Activated T-cell treated with anti-CD3 and anti-CD28 coated beads, Interleukin-2, amount 50 U/mL, for 1 hour (primary cell): ENCODE data around the gene CADPS2.

Experiments used
- DNase-seq: peaks from one replicate; pipeline ENCODE4 v3.0.0-alpha.2; 2020

Gene CADPS2

GRCh38 chr7:122517576-122517975 lies 368.7 kb downstream of the CADPS2 start:
- no peak for DNase-seq

DNA sequence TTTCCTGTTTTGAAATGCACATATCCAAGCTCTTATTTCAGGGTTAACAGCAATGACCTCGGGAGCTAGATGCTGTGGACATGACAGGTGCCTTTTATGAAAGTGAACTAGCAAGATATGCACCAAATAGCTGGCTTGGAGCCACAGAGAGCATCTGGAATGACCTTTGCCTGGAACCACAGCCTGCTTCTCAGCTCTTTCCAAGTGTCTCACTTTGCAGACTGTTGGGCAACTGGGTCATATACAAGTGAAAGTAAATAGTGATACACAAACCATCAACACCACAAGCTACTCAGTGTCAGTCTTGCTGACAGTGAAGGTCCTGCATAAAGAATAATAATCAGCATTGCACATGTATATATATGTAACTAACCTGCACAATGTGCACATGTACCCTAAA lies 370.9 kb downstream of the CADPS2 start:
- no peak for DNase-seq

DNA sequence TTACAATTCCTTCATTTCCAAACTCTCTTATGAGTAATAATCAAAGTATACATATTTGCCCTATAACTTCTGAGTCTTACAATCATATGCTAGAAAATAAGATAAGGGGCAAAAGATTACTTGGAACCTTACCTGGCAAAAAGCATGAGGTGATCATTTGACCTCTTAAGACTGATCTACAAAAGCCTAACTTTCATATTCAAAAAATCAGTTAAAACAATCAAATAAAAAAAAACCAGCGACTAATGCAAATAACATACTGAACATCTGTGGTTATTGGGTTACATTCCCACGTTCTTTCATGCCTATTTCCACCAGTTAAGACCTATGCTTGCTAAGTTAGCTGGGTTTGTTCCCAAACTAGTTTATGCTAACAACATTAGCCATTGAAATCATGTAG lies 375.0 kb downstream of the CADPS2 start:
- no peak for DNase-seq

DNA sequence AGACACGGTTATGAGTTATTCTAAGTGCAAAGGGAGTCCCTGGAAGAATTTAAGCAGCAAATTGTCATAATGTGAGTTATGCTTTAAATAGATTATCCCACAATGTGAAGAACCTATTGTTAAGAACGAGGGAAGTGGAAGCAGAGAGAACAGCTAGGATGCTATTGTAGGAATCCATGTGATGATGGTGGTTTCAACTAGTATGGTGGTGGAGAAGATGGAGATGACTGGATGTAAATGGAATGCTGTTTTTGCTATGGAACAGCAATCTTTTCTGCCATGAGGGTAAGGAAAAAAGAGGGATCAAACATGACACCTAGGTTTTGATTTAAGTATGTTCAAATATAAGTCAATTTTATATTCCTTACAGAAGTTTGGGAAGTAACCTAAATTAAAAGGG lies 378.7 kb downstream of the CADPS2 start:
- DNase-seq: no peak

- DNase-seq: no peak
Measured at GRCh38 chr7:122492007-122492406, 394.3 kb downstream of the CADPS2 start.

GRCh38 chr7:122488241-122488640 lies 398.0 kb downstream of the CADPS2 start:
- no peak for DNase-seq

DNA sequence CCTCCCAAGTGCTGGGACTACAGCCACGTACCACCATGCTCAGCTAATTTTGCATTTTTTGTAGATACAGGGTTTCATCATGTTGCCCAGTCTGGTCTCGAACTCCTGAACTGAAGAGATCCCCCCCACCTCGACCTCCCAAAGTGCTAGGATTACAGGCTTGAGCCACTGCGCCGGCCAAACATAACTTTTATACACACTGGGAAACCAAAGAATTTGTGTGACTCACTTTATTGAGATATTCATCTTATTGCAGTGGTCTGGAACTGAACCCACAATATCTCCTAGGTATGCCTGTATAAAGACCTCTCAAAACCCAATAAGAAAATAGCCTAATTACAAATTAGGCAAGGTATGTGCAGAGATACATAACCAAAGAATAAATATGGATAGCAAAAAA lies 399.1 kb downstream of the CADPS2 start:
- DNase-seq: no peak

DNA sequence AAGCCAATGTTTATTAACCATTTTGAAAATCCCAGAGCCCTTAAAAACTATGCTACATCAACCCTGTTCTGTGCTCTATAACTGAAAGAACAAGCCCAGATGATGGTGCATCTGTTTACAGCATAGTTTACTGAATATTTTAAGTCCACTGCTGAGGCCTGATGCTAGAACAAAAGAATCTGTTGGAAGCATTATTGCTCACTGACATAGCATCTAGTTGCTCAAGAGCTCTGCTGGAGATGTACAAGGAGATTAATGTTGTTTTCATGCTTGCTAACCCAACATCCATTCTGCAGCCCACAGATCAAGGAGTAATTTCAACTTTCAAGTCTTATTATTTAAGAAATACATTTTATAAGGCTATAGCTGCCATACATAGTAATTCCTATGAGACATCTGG lies 400.4 kb downstream of the CADPS2 start:
- no peak for DNase-seq

GRCh38 chr7:122482212-122482611 lies 404.0 kb downstream of the CADPS2 start:
- no peak for DNase-seq

- no peak for DNase-seq
Measured at GRCh38 chr7:122470859-122471258, 415.4 kb downstream of the CADPS2 start.

DNA sequence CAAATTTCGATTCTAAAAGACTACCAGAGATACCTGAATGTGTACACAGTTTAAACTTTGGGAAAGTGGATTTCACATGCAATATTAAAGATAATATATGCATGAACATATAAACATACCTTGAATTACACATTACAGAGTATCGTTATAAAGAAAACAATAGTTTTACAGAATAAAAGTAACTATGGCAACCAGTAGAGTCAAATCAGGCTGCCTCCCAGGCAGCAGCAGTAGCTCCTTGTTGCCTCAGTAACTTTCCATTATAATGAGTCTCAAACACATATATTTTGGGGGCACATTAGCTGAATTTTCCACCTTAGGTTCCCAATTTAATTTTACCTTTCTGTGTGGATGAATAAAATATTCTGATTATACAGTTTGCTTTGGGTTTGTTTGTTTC lies 417.3 kb downstream of the CADPS2 start:
- no peak for DNase-seq

GRCh38 chr7:122467661-122468449 lies 418.4 kb downstream of the CADPS2 start:
- no peak for DNase-seq

- no peak for DNase-seq
Measured at GRCh38 chr7:122465296-122465695, 421.0 kb downstream of the CADPS2 start.

DNA sequence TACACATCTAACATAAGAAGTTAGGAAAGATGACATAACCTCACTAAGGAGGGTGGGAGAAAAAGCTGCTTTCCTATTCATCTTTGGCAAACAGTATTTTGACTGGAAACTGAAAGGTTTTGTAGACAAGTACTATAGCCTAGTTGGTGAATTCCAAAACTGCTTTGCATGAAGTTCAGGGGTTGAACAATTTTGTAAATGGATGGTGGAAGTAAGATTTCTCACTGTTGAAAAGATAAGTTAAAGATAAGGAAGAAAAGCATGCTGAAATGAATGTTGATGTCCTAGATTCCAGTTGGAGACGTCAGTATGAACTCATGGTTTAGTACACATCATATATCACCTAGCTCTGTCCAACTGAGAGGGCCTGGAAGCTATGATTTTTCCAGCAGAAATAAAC lies 422.6 kb downstream of the CADPS2 start:
- no peak for DNase-seq

DNA sequence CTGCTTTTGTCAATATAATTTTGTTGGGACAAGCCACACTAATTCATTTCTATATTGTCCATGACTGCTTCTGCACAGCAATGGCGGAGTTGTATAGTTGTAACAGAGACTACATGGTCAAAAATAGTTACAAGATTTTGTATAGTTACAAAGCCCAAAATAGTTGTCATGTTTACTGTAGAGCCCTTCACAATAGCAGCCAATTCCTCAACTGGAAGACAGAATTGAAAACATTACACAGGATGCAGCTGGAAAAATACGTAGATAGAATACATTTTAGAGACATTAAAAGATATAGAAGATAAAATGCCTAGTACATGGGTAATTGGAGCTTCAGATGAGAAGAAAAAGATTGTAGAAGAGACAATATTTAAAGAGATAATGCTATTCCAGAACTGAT lies 425.3 kb downstream of the CADPS2 start:
- no peak for DNase-seq

- DNase-seq: no peak
Measured at GRCh38 chr7:122457969-122458368, 428.3 kb downstream of the CADPS2 start.

GRCh38 chr7:122457325-122457724 lies 428.9 kb downstream of the CADPS2 start:
- DNase-seq: no peak

- no peak for DNase-seq
Measured at GRCh38 chr7:122454776-122455507, 431.3 kb downstream of the CADPS2 start.

DNA sequence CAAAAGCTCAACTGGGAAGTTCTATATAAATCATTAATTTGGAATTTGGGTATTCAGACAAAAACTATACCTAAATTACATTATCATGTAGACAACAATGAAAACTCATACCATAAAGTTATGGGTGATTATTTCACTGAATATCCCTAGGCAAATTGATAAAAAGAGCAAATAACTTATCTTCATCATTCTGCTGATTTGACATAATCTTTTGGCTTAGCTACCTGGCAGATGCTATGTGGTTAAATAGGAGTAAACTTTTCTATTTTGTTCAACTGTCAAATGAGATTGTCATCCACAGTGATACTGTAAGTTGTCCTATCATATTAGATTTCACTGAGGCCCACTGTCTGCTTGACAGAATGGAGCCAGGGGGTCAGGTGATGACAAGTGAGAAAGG lies 432.8 kb downstream of the CADPS2 start:
- no peak for DNase-seq

GRCh38 chr7:122448893-122449589 lies 437.2 kb downstream of the CADPS2 start:
- DNase-seq: no peak

DNA sequence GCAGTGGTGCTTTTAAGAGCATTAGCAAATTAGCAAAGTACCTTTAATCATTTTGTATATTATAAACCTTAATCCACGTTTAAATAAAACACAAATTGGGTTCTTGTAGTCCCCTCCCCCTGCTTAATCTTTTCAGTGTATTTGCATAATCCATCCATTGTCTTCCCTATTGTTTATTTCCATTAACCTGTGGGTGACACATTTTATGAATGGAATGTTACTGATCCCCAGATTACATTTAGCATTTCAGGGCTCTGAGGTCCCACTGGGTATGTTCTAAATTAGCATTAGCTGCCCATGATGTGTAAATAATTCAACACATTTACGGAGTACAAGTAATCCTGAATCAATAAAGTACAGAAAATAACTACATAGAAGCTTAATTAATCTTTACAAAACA lies 443.3 kb downstream of the CADPS2 start:
- no peak for DNase-seq

- no peak for DNase-seq
Measured at GRCh38 chr7:122438492-122438891, 447.8 kb downstream of the CADPS2 start.

GRCh38 chr7:122438006-122438405 lies 448.3 kb downstream of the CADPS2 start:
- no peak for DNase-seq

DNA sequence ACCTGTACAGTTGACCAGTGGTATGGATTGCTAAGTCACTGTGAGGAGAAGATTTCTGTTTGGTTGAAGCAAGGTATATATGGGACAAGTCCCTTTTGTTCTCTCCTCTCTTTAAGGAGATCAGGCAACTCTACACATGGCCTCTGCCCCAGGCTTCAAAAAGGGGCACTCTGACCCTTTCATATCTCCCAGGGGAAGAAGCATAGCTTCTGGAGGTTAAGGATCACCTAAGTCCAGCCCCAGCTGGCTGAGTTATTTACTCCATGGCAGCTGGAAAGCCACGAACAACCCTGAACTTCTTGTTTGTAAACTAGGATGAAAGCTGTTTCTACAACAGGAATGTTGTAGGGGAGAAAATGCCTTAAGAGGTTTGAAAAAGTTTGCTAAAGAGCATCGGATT lies 452.5 kb downstream of the CADPS2 start:
- no peak for DNase-seq
